ENCODE measurements around the gene WASF3.

GRCh38 chr13:26682606-26683005 is 125.1 kb downstream of the WASF3 start:
- TF ChIP-seq ZFX (IDR thresholded peaks at IDR 0.05) (no peak), POLR2A (IDR thresholded peaks at IDR 0.05; ENCODE audit: borderline replicate concordance, extremely low read depth, insufficient read depth, insufficient read length) (no peak), RAD21 (IDR thresholded peaks at IDR 0.05; ENCODE audit: low read depth) (no peak), ELF1 (IDR thresholded peaks at IDR 0.05; ENCODE audit: borderline replicate concordance, low read depth) (no peak), MAX (IDR thresholded peaks at IDR 0.05) (no peak), CTCF (IDR thresholded peaks at IDR 0.05 in 2 of 3, conservative IDR thresholded peaks at IDR 0.05 in 1 of 3; ENCODE audit: borderline replicate concordance in 1 of 3, insufficient read depth in 1 of 3, low read depth in 2 of 3, low read length in 2 of 3) (no peak), SIN3A (IDR thresholded peaks at IDR 0.05; ENCODE audit: low read depth) (no peak), POLR2AphosphoS5 (IDR thresholded peaks at IDR 0.05; ENCODE audit: low read depth, low read length) (no peak), EZH2phosphoT487 (IDR thresholded peaks at IDR 0.05; ENCODE audit: borderline replicate concordance) (no peak), TCF7L2 (IDR thresholded peaks at IDR 0.05; ENCODE audit: borderline replicate concordance, extremely low read depth, insufficient read depth, insufficient read length) (no peak), SRF (IDR thresholded peaks at IDR 0.05; ENCODE audit: low read depth) (no peak), REST (IDR thresholded peaks at IDR 0.05; ENCODE audit: low read depth) (no peak), EGR1 (IDR thresholded peaks at IDR 0.05; ENCODE audit: low read depth) (no peak)
